Measurements from ENCODE around the gene BNIP1. TPM values are rescaled to one million over a fixed set of nuclear protein-coding genes. Genes with fewer than 3 reads are reported as not detected.

Gene BNIP1
- polyA plus RNA-seq, 3 donors from 2014 or later = 14.4 to 34.7 (median 32.4) TPM

DNA sequence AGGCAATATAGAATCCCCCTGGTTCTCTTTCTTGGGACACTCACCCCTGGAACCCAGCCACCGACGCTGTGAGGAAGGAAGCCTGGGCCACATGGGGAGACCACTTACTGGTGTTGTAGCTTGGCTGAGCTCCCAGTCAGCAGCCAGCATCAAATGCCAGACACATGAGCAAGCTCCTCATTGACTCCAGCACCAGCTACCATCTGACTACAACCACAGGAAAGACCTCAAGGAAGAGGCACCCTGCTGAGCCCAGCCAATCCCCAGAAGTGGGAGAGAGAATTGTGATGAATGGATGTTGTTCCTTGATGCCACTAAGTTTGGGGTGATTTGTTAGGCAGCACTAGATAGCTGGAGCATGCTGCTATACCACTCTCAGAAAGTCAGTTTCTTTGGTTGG is 36.0 kb downstream of the BNIP1 start:
- no peak for DNase-seq
- Mint-ChIP-seq H3K4me3 (no peak overlapping the region), H3K9me3 (peaks cover 0 to 2% (median 0%) of the 10 kb centered on the region in 6 donors), H3K27ac (no peak overlapping the region), H3K36me3 (peaks cover 0 to 10% (median 7%) of the 10 kb centered on the region in 3 donors), H3K4me1 (no peaks in the 10 kb centered on the region), H3K27me3 (ENCODE audit: low read depth in 3 of 3) (peaks cover 2 to 6% (median 4%) of the 10 kb centered on the region in 3 donors)

DNA sequence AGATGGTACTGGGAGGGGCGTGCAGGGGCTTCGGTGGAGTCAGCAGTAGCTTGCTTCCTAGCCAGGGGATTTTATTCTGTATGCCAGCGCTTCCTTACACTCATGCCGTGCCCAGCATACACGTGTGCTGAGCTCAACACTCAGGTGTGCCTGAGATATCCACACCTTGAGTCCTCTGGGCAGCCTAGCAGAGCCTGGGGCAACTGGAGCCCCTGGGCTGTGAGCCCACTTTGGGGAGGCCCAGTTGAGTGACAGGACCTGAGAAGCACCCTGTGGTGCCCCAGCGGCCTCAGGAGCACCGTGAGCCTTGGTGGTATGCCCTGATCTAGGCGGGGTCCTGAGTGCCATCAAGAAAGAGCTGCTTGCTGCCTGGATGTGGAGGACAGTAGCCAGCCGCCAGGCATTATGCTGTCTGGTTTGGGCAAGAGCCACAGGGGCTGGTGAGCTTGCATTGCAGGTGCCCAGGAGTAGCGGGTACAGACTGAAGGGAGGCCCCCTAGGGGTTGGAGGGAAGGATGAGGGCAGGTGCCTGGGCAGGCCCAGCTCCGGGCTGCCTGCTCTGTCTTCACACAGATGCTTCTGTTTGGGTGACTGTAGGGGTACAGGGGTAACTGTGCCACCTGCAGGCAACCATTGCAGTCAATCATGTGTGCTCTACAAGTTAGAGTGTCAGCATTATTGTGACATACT is 42.9 kb downstream of the BNIP1 start:
- DNase-seq = peak in 1 of 3 donors; percentile 6
- H3K36me3 Mint-ChIP-seq = no peaks in the 10 kb centered on the region
- H3K4me1 Mint-ChIP-seq = no peaks in the 10 kb centered on the region
- H3K4me3 Mint-ChIP-seq = no peak overlapping the region
- no peaks in the 10 kb centered on the region for H3K9me3 Mint-ChIP-seq
- H3K27me3 Mint-ChIP-seq (ENCODE audit: low read depth in 3 of 3) = peaks cover 0 to 3% (median 0%) of the 10 kb centered on the region in 3 donors
- no peak overlapping the region for H3K27ac Mint-ChIP-seq

DNA sequence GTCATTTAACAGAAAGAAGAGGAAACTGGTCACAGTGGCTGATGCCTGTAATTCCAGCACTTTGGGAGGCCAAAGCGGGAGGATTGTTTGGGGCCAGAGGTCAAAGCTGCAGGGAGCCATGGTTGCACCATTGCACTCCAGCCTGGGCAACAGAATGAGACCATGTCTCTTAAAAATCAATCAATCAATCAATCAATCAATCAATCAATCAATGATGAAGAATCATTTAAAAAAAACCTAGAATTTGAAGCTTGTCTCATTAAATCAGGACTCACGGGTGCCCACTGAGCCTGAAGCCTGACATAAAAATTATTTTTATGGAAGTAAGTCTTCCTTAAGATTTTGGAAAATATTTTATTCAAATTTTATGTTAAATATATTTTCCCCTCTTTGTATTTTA is 43.9 kb downstream of the BNIP1 start:
- Mint-ChIP-seq H3K9me3 (no peaks in the 10 kb centered on the region), H3K36me3 (no peaks in the 10 kb centered on the region), H3K27me3 (ENCODE audit: low read depth in 3 of 3) (peaks cover 0 to 3% (median 0%) of the 10 kb centered on the region in 3 donors), H3K4me1 (no peaks in the 10 kb centered on the region), H3K4me3 (no peak overlapping the region), H3K27ac (no peak overlapping the region)
- no peak for DNase-seq

- Mint-ChIP-seq H3K27me3 (ENCODE audit: low read depth in 3 of 3) (peaks cover 0 to 3% (median 2%) of the 10 kb centered on the region in 3 donors), H3K4me3 (no peak overlapping the region), H3K4me1 (no peaks in the 10 kb centered on the region), H3K27ac (no peak overlapping the region), H3K36me3 (no peaks in the 10 kb centered on the region), H3K9me3 (no peaks in the 10 kb centered on the region)
- no peak for DNase-seq
Measured at GRCh38 chr5:173191015-173191414, 46.7 kb downstream of the BNIP1 start.

DNA sequence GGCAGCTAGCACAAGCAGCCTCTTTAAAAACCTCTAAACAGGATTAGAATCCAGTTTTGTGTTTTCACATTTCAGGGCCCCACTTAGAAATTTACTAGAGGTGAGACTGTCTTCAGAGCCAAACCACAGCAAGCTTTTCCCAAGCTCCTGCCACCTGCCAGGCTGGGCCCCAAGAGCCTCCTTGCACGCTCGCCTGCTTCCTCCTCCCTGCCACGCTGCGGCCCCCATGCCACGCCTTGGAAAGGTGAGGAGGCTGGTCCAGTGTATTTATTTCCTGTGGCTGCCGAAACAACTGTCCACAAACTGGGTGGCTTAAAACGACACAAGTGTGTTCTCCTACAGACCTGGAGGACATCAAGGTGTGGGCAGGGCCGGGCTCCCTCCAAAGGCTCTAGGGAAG is 47.2 kb downstream of the BNIP1 start:
- DNase-seq = no peak
- Mint-ChIP-seq H3K27ac (no peak overlapping the region), H3K36me3 (no peaks in the 10 kb centered on the region), H3K4me1 (no peaks in the 10 kb centered on the region), H3K9me3 (no peaks in the 10 kb centered on the region), H3K27me3 (ENCODE audit: low read depth in 3 of 3) (peaks cover 0 to 3% (median 2%) of the 10 kb centered on the region in 3 donors), H3K4me3 (no peak overlapping the region)

DNA sequence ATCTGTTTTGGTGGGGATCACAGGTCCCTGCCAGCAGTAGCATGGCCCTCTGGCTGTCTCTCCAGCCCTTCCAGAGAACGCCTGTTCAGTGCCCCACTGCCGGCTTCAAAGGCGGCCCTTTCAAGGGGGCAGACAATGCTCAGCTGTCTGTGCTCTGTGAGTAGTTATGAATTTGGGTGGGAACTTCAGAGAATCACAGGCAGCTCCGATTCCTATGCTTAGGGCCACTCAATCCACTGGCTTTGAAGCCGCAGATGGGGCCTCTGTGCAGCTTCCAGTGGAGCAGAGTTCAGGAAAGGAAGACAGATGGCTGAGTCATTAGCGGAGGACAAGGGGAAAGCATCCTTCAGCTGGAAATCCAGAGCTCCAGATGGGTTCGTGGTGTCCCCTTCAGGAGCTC is 48.2 kb downstream of the BNIP1 start:
- Mint-ChIP-seq H3K9me3 (no peaks in the 10 kb centered on the region), H3K4me1 (no peaks in the 10 kb centered on the region), H3K27ac (no peak overlapping the region), H3K27me3 (ENCODE audit: low read depth in 3 of 3) (peaks cover 0 to 5% (median 3%) of the 10 kb centered on the region in 3 donors), H3K36me3 (no peaks in the 10 kb centered on the region), H3K4me3 (no peak overlapping the region)
- DNase-seq = no peak

- no peak overlapping the region for H3K27ac Mint-ChIP-seq
- H3K4me3 Mint-ChIP-seq = no peak overlapping the region
- peaks cover 0 to 12% (median 7%) of the 10 kb centered on the region in 3 donors for H3K27me3 Mint-ChIP-seq (ENCODE audit: low read depth in 3 of 3)
- DNase-seq = no peak
- H3K4me1 Mint-ChIP-seq = no peaks in the 10 kb centered on the region
- peaks cover 0 to 6% (median 4%) of the 10 kb centered on the region in 6 donors for H3K9me3 Mint-ChIP-seq
- peaks cover 0 to 4% (median 0%) of the 10 kb centered on the region in 3 donors for H3K36me3 Mint-ChIP-seq
Measured at GRCh38 chr5:173196133-173196952, 52.0 kb downstream of the BNIP1 start.

GRCh38 chr5:173197375-173197891 is 53.1 kb downstream of the BNIP1 start:
- peaks cover under 1 to 9% (median 7%) of the 10 kb centered on the region in 3 donors for H3K27me3 Mint-ChIP-seq (ENCODE audit: low read depth in 3 of 3)
- H3K27ac Mint-ChIP-seq = no peak overlapping the region
- DNase-seq = no peak
- H3K4me1 Mint-ChIP-seq = no peaks in the 10 kb centered on the region
- peaks cover 0 to 4% (median 0%) of the 10 kb centered on the region in 3 donors for H3K36me3 Mint-ChIP-seq
- no peak overlapping the region for H3K4me3 Mint-ChIP-seq
- H3K9me3 Mint-ChIP-seq = peaks cover 0 to 6% (median 4%) of the 10 kb centered on the region in 6 donors

DNA sequence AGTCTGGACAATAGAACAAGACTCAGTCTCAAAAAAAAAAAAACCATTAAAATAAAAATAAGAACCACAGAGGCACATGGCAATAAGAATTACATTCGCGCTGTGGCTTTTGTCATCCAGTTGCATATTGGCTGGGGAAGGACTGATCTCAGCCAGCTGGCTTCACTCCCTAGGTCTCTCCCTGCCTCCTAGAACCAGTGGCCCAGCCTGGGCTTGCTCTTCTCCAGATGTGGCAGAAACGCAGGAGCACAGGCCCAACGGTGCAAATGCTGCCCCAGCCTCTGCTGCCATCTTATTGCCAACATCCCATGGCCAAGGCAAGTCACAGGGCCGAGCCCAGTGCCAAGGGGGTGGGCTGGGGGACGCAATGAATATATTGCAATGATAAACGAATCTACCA is 53.7 kb downstream of the BNIP1 start:
- no peak overlapping the region for H3K4me3 Mint-ChIP-seq
- peaks cover 0 to 4% (median 0%) of the 10 kb centered on the region in 3 donors for H3K36me3 Mint-ChIP-seq
- H3K9me3 Mint-ChIP-seq = peaks cover 0 to 6% (median 4%) of the 10 kb centered on the region in 6 donors
- H3K27ac Mint-ChIP-seq = peak overlapping the region in 1 of 6 donors; percentile 4
- no peak for DNase-seq
- peaks cover 6 to 11% (median 10%) of the 10 kb centered on the region in 3 donors for H3K27me3 Mint-ChIP-seq (ENCODE audit: low read depth in 3 of 3)
- no peaks in the 10 kb centered on the region for H3K4me1 Mint-ChIP-seq

- no peaks in the 10 kb centered on the region for H3K4me1 Mint-ChIP-seq
- no peak for DNase-seq
- H3K4me3 Mint-ChIP-seq = no peak overlapping the region
- H3K9me3 Mint-ChIP-seq = peaks cover 0 to 6% (median 4%) of the 10 kb centered on the region in 6 donors
- H3K27ac Mint-ChIP-seq = no peak overlapping the region
- peaks cover 9 to 11% (median 11%) of the 10 kb centered on the region in 3 donors for H3K27me3 Mint-ChIP-seq (ENCODE audit: low read depth in 3 of 3)
- peaks cover 0 to 4% (median 0%) of the 10 kb centered on the region in 3 donors for H3K36me3 Mint-ChIP-seq
Measured at GRCh38 chr5:173200356-173200755, 56.0 kb downstream of the BNIP1 start.

GRCh38 chr5:173201636-173202265 is 57.4 kb downstream of the BNIP1 start:
- no peak overlapping the region for H3K27ac Mint-ChIP-seq
- no peak overlapping the region for H3K4me3 Mint-ChIP-seq
- no peaks in the 10 kb centered on the region for H3K4me1 Mint-ChIP-seq
- H3K9me3 Mint-ChIP-seq = peaks cover 0 to 6% (median 4%) of the 10 kb centered on the region in 6 donors
- peaks cover 9 to 13% (median 10%) of the 10 kb centered on the region in 3 donors for H3K27me3 Mint-ChIP-seq (ENCODE audit: low read depth in 3 of 3)
- H3K36me3 Mint-ChIP-seq = peaks cover 0 to 4% (median 0%) of the 10 kb centered on the region in 3 donors
- DNase-seq = no peak

DNA sequence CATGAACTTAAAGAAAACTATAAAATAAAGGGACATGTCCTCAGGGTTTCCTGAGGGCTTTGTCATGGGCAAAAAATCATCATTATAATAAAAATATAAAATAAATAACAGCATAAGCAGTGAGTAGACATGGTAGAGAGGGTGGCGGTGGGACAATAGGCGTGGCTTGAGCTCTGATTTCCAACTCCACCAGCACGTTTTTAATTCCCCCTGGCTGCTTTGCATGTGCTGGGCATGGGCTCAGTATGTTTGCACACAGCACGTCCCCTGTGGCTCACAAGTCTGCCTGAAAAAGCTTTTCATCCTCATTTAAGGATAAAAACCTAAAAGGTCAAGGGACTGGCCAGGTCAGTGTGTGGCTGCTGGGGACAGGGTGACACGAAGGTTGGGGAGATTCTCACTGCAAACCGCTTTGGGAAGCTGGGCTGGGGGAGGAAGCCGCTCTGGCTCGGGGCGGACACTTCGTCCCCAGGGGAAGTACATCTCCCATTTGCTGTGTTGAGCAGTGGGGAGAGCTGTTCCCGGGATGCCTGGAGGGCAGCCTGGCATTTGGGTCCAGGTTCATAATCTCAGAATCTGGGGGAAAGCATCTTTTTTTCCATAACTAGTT is 58.0 kb downstream of the BNIP1 start:
- no peak for DNase-seq
- Mint-ChIP-seq H3K4me3 (no peak overlapping the region), H3K9me3 (peaks cover 0 to 6% (median 4%) of the 10 kb centered on the region in 6 donors), H3K27ac (no peak overlapping the region), H3K27me3 (ENCODE audit: low read depth in 3 of 3) (peaks cover 9 to 12% (median 9%) of the 10 kb centered on the region in 3 donors), H3K4me1 (no peaks in the 10 kb centered on the region), H3K36me3 (peaks cover 0 to 4% (median 0%) of the 10 kb centered on the region in 3 donors)

Data from immature natural killer cell (primary cell).